ENCODE data around the gene CHN2. TPM values are rescaled to one million over a fixed set of nuclear protein-coding genes. Genes with fewer than 3 reads are reported as not detected.

Gene CHN2
- total RNA-seq, 1 experiment from 2014 or later, result 4.2 TPM

GRCh38 chr7:29359482-29360093 lies 165.0 kb downstream of the CHN2 start:
- no peak for DNase-seq
- no peak overlapping the region for H3K4me3 ChIP-seq (ENCODE audit: insufficient read depth, low read depth, low read length)
- no peaks in the 10 kb centered on the region for H3K36me3 ChIP-seq (replicated peaks; ENCODE audit: control insufficient read depth, insufficient read depth, low read length)
- no peaks in the 10 kb centered on the region for H3K27me3 ChIP-seq (ENCODE audit: control insufficient read depth, insufficient read depth, low read length)

GRCh38 chr7:29360633-29361625 lies 166.4 kb downstream of the CHN2 start:
- no peaks in the 10 kb centered on the region for H3K36me3 ChIP-seq (replicated peaks; ENCODE audit: control insufficient read depth, insufficient read depth, low read length)
- H3K27me3 ChIP-seq (ENCODE audit: control insufficient read depth, insufficient read depth, low read length), result no peaks in the 10 kb centered on the region
- H3K4me3 ChIP-seq (ENCODE audit: insufficient read depth, low read depth, low read length), result no peak overlapping the region
- DNase-seq, result no peak

GRCh38 chr7:29362380-29362779 lies 167.8 kb downstream of the CHN2 start:
- Histone ChIP-seq H3K36me3 (replicated peaks; ENCODE audit: control insufficient read depth, insufficient read depth, low read length) (no peaks in the 10 kb centered on the region), H3K27me3 (ENCODE audit: control insufficient read depth, insufficient read depth, low read length) (no peaks in the 10 kb centered on the region), H3K4me3 (ENCODE audit: insufficient read depth, low read depth, low read length) (no peak overlapping the region)
- no peak for DNase-seq

GRCh38 chr7:29363636-29364425 lies 169.3 kb downstream of the CHN2 start:
- Histone ChIP-seq H3K27me3 (ENCODE audit: control insufficient read depth, insufficient read depth, low read length) (no peaks in the 10 kb centered on the region), H3K4me3 (ENCODE audit: insufficient read depth, low read depth, low read length) (no peak overlapping the region), H3K36me3 (replicated peaks; ENCODE audit: control insufficient read depth, insufficient read depth, low read length) (no peaks in the 10 kb centered on the region)
- DNase-seq, result no peak

- no peak for DNase-seq
- H3K4me3 ChIP-seq (ENCODE audit: insufficient read depth, low read depth, low read length), result no peak overlapping the region
Measured at GRCh38 chr7:29364661-29365060, 170.1 kb downstream of the CHN2 start.

GRCh38 chr7:29365423-29365822 lies 170.8 kb downstream of the CHN2 start:
- H3K4me3 ChIP-seq (ENCODE audit: insufficient read depth, low read depth, low read length), result no peak overlapping the region
- no peaks in the 10 kb centered on the region for H3K36me3 ChIP-seq (replicated peaks; ENCODE audit: control insufficient read depth, insufficient read depth, low read length)
- DNase-seq, result no peak
- H3K27me3 ChIP-seq (ENCODE audit: control insufficient read depth, insufficient read depth, low read length), result no peaks in the 10 kb centered on the region

More at GRCh38 chr7:29364661-29365060, 170.1 kb downstream of the CHN2 start:
- Histone ChIP-seq H3K27me3 (ENCODE audit: control insufficient read depth, insufficient read depth, low read length) (no peaks in the 10 kb centered on the region), H3K36me3 (replicated peaks; ENCODE audit: control insufficient read depth, insufficient read depth, low read length) (no peaks in the 10 kb centered on the region)

- no peak overlapping the region for H3K4me3 ChIP-seq (ENCODE audit: insufficient read depth, low read depth, low read length)
- no peaks in the 10 kb centered on the region for H3K36me3 ChIP-seq (replicated peaks; ENCODE audit: control insufficient read depth, insufficient read depth, low read length)
- no peaks in the 10 kb centered on the region for H3K27me3 ChIP-seq (ENCODE audit: control insufficient read depth, insufficient read depth, low read length)
- no peak for DNase-seq
Measured at GRCh38 chr7:29367784-29368183, 173.2 kb downstream of the CHN2 start.

- no peak for DNase-seq
- Histone ChIP-seq H3K36me3 (replicated peaks; ENCODE audit: control insufficient read depth, insufficient read depth, low read length) (no peaks in the 10 kb centered on the region), H3K4me3 (ENCODE audit: insufficient read depth, low read depth, low read length) (no peak overlapping the region), H3K27me3 (ENCODE audit: control insufficient read depth, insufficient read depth, low read length) (no peaks in the 10 kb centered on the region)
Measured at GRCh38 chr7:29369909-29370488, 175.4 kb downstream of the CHN2 start.

- no peaks in the 10 kb centered on the region for H3K36me3 ChIP-seq (replicated peaks; ENCODE audit: control insufficient read depth, insufficient read depth, low read length)
- no peaks in the 10 kb centered on the region for H3K27me3 ChIP-seq (ENCODE audit: control insufficient read depth, insufficient read depth, low read length)
- H3K4me3 ChIP-seq (ENCODE audit: insufficient read depth, low read depth, low read length), result no peak overlapping the region
- DNase-seq, result no peak
Measured at GRCh38 chr7:29370531-29371314, 176.1 kb downstream of the CHN2 start.

- no peak overlapping the region for H3K4me3 ChIP-seq (ENCODE audit: insufficient read depth, low read depth, low read length)
- H3K27me3 ChIP-seq (ENCODE audit: control insufficient read depth, insufficient read depth, low read length), result no peaks in the 10 kb centered on the region
- DNase-seq, result no peak
Measured at GRCh38 chr7:29371472-29371871, 176.9 kb downstream of the CHN2 start.

GRCh38 chr7:29372351-29373090 lies 177.9 kb downstream of the CHN2 start:
- H3K36me3 ChIP-seq (replicated peaks; ENCODE audit: control insufficient read depth, insufficient read depth, low read length), result no peaks in the 10 kb centered on the region
- DNase-seq, result no peak
- H3K4me3 ChIP-seq (ENCODE audit: insufficient read depth, low read depth, low read length), result no peak overlapping the region
- no peaks in the 10 kb centered on the region for H3K27me3 ChIP-seq (ENCODE audit: control insufficient read depth, insufficient read depth, low read length)

More at GRCh38 chr7:29371472-29371871, 176.9 kb downstream of the CHN2 start:
- no peaks in the 10 kb centered on the region for H3K36me3 ChIP-seq (replicated peaks; ENCODE audit: control insufficient read depth, insufficient read depth, low read length)

GRCh38 chr7:29375641-29376562 lies 181.3 kb downstream of the CHN2 start:
- Histone ChIP-seq H3K36me3 (replicated peaks; ENCODE audit: control insufficient read depth, insufficient read depth, low read length) (no peaks in the 10 kb centered on the region), H3K4me3 (ENCODE audit: insufficient read depth, low read depth, low read length) (no peak overlapping the region), H3K27me3 (ENCODE audit: control insufficient read depth, insufficient read depth, low read length) (no peaks in the 10 kb centered on the region)
- no peak for DNase-seq

All from H7 (cell line).